Measurements from ENCODE around the gene RNGTT. TPM values are rescaled to one million over a fixed set of nuclear protein-coding genes. Genes with fewer than 3 reads are reported as not detected.

The RNGTT gene
- total RNA-seq, 2 experiments from 2014 or later, result 20.4 to 23.5 TPM

DNA sequence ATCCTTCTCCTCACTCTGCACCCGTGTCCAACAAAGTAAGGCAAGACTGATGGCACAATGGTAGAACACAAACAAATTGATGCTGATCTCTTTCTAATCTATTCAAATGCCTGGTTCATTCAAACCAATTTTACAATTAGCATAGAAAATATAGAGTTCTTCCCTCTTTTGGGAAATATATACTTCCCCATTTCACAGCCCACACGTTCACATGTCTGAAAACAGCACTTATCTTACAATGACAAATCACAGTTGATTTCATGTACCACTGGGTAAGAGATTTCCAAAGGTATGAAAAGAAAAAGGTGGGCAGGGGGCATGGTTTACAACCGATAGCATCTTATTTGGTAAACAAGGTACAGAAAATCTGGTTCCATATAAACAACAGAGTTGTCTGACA lies 137.6 kb downstream of the RNGTT start:
- ChIA-PET POLR2A (no interaction called here), CTCF (no interaction called here)
- no peak for ATAC-seq
- no peak overlapping the region for H3K27ac Mint-ChIP-seq
- no peak overlapping the region for H3K4me3 Mint-ChIP-seq
- no peaks in the 10 kb centered on the region for H3K4me1 Mint-ChIP-seq (ENCODE audit: low read depth)
- H3K9me3 Mint-ChIP-seq (ENCODE audit: insufficient read depth), result peaks cover 15% of the 10 kb centered on the region
- DNase-seq, result no peak
- no peaks in the 10 kb centered on the region for H3K27me3 Mint-ChIP-seq (ENCODE audit: low read depth)
- H3K36me3 Mint-ChIP-seq (ENCODE audit: low read depth), result peaks cover 41% of the 10 kb centered on the region

DNA sequence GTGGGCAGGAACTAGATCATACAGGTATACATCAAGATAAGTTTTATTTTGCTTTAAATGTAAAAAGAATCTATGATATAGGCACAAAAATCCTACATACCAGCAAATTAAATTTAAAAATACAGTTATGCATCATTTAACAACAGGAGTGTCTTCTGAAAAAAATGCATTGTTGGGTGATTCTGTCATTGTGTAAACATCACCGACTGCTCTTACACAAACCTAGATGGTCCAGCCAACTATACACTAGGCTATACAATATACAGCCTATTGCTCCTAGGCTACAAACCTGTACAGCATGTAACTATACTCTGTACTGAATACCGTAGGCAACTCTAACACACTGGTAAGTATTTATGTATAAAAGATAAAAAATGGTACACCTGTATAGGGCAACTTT lies 139.4 kb downstream of the RNGTT start:
- CTCF ChIA-PET, result no interaction called here
- Mint-ChIP-seq H3K4me1 (ENCODE audit: low read depth) (no peaks in the 10 kb centered on the region), H3K36me3 (ENCODE audit: low read depth) (peaks cover 28% of the 10 kb centered on the region), H3K9me3 (ENCODE audit: insufficient read depth) (peaks cover under 1% of the 10 kb centered on the region), H3K27me3 (ENCODE audit: low read depth) (no peaks in the 10 kb centered on the region), H3K4me3 (no peak overlapping the region), H3K27ac (no peak overlapping the region)
- DNase-seq, result no peak
- ATAC-seq, result no peak
- POLR2A ChIA-PET, result no interaction called here

DNA sequence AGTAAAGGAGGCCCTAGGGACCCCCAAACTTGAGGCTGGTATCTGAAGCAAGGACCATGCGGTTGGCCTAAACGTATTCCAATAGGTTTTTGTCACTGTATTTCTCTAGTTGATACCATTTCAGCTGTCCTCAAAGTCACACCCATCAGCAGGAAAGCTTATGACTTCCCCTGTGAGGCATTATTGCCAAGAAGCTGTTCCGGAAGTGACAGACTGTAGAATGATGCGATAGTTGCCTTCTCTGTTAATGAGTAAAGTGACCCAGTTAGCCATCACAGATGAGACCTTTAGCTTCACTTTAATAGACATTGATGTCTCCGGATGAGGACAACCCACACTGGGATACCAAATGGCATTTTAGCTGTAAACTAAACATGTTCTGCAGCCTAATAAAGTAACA lies 147.9 kb downstream of the RNGTT start:
- ChIA-PET POLR2A (no interaction called here), CTCF (no interaction called here)
- H3K36me3 Mint-ChIP-seq (ENCODE audit: low read depth), result peaks cover 5% of the 10 kb centered on the region
- ATAC-seq (no peak), DNase-seq (no peak)
- H3K27me3 Mint-ChIP-seq (ENCODE audit: low read depth), result no peaks in the 10 kb centered on the region
- H3K27ac Mint-ChIP-seq, result no peak overlapping the region
- H3K9me3 Mint-ChIP-seq (ENCODE audit: insufficient read depth), result no peaks in the 10 kb centered on the region
- no peaks in the 10 kb centered on the region for H3K4me1 Mint-ChIP-seq (ENCODE audit: low read depth)
- no peak overlapping the region for H3K4me3 Mint-ChIP-seq

DNA sequence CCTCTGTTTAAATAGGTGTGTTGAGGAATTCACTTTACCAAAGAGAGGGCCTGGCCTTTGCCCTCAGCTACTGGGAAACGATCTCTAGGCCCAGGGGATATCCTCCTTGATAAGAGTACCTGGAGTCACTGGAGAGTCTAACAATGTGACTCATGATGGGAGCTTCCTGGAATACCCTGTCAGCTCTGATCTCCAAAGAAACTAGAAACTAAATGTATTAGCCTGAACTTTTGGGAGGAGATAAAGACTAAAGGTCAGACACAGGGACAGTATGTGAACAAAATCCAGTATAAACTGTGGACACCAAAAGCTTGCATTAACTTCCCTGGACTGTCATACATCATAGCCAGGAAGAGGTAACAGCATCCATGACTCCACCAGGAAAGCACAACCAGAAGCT lies 148.5 kb downstream of the RNGTT start:
- ChIA-PET POLR2A (no interaction called here), CTCF (no interaction called here)
- Mint-ChIP-seq H3K9me3 (ENCODE audit: insufficient read depth) (no peaks in the 10 kb centered on the region), H3K4me3 (no peak overlapping the region), H3K36me3 (ENCODE audit: low read depth) (peaks cover 5% of the 10 kb centered on the region), H3K4me1 (ENCODE audit: low read depth) (no peaks in the 10 kb centered on the region), H3K27me3 (ENCODE audit: low read depth) (no peaks in the 10 kb centered on the region), H3K27ac (no peak overlapping the region)
- ATAC-seq, result no peak
- no peak for DNase-seq

DNA sequence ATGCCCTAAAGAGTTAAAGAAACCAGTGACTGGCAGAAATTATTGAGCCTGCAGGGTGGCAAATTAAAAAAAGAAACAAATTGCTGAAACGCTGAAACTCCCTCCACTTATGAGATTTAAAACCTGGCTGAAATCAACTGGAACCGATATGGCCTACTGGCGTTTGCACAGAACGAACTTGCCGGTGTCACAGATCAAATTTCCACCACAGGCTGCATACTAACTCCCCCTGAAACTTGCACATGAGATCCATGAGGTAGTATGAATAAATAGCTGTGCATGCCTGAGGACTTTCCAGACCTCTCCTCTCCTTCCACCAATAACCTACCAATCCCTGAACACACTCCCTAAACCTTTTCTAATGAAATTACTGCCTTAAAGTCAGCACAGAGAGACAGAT lies 150.4 kb downstream of the RNGTT start:
- H3K36me3 Mint-ChIP-seq (ENCODE audit: low read depth), result peaks cover 2% of the 10 kb centered on the region

DNA sequence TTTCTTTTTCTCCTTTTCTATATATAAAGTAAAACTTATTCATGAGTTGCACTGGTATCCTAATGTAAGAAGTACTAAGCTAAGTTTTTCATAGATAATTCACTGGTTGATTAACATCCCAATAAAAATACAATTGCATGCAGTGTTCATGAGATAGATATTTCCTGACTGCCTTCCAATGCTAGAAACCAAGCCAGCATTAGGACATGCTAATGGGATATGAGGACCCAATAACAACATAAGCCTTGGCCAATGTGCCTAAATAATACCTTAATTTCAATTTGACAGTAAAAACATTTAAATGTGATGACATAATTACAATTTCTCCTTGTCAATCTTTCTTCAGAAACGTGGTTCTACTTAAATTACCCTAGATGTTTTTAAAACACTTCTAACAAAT lies 152.7 kb downstream of the RNGTT start:
- Mint-ChIP-seq H3K27ac (no peak overlapping the region), H3K36me3 (ENCODE audit: low read depth) (peaks cover 18% of the 10 kb centered on the region), H3K4me1 (ENCODE audit: low read depth) (peaks cover 5% of the 10 kb centered on the region), H3K9me3 (ENCODE audit: insufficient read depth) (peaks cover 20% of the 10 kb centered on the region), H3K4me3 (no peak overlapping the region), H3K27me3 (ENCODE audit: low read depth) (no peaks in the 10 kb centered on the region)
- CTCF ChIA-PET, result no interaction called here
- ATAC-seq (no peak), DNase-seq (no peak)
- POLR2A ChIA-PET, result no interaction called here

More for the DNA sequence above, 150.4 kb downstream of the RNGTT start:
- no peaks in the 10 kb centered on the region for H3K27me3 Mint-ChIP-seq (ENCODE audit: low read depth)
- ATAC-seq (no peak), DNase-seq (no peak)
- H3K4me1 Mint-ChIP-seq (ENCODE audit: low read depth), result no peaks in the 10 kb centered on the region
- no peak overlapping the region for H3K4me3 Mint-ChIP-seq
- peaks cover 7% of the 10 kb centered on the region for H3K9me3 Mint-ChIP-seq (ENCODE audit: insufficient read depth)
- no peak overlapping the region for H3K27ac Mint-ChIP-seq
- CTCF ChIA-PET, result no interaction called here
- POLR2A ChIA-PET, result no interaction called here

DNA sequence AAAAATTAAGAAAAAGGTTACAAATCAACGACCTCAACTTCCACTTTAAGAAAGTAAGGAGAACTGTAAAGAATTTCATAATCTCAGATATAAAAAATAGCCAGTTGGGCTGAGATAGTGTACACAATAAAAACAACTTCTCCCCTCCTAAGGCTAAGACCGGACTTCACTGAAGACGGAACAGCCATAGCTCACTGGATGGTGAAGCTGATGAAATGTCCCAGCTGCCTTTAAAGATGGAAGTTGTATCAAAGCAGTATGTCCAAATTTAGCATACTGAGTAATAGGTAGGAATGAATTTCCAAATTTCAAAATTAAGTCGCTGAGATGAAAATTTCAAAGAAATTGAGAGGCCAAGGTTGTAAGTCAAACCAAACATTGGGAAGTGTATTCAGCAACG lies 153.3 kb downstream of the RNGTT start:
- Mint-ChIP-seq H3K4me1 (ENCODE audit: low read depth) (peaks cover 12% of the 10 kb centered on the region), H3K9me3 (ENCODE audit: insufficient read depth) (peaks cover 20% of the 10 kb centered on the region), H3K27ac (no peak overlapping the region), H3K36me3 (ENCODE audit: low read depth) (peaks cover 24% of the 10 kb centered on the region), H3K27me3 (ENCODE audit: low read depth) (no peaks in the 10 kb centered on the region), H3K4me3 (no peak overlapping the region)
- ChIA-PET CTCF (no interaction called here), POLR2A (no interaction called here)
- ATAC-seq, result no peak
- DNase-seq, result no peak

DNA sequence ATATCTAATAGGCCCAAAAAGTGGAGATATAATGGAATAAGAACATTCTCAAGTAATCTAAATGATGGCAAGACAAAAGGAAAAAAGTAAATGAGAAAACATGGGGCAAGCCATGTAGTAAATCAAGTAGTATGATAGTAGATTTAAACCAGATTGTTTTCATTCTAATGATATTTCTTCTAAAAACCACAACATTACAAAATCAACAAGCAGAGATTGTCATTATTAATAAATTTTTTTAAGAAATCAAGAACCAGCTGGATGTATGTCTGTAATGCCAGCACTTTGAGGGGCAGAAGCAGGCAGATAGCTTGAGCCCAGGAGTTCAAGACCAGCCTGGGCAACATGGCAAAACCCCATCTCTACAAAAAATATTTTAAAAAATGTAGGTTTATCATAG lies 155.0 kb downstream of the RNGTT start:
- Mint-ChIP-seq H3K27me3 (ENCODE audit: low read depth) (no peaks in the 10 kb centered on the region), H3K4me3 (no peak overlapping the region), H3K4me1 (ENCODE audit: low read depth) (peaks cover 17% of the 10 kb centered on the region), H3K36me3 (ENCODE audit: low read depth) (peaks cover 33% of the 10 kb centered on the region), H3K9me3 (ENCODE audit: insufficient read depth) (peaks cover 24% of the 10 kb centered on the region), H3K27ac (no peak overlapping the region)
- ChIA-PET CTCF (no interaction called here), POLR2A (no interaction called here)
- no peak for ATAC-seq
- DNase-seq, result no peak

DNA sequence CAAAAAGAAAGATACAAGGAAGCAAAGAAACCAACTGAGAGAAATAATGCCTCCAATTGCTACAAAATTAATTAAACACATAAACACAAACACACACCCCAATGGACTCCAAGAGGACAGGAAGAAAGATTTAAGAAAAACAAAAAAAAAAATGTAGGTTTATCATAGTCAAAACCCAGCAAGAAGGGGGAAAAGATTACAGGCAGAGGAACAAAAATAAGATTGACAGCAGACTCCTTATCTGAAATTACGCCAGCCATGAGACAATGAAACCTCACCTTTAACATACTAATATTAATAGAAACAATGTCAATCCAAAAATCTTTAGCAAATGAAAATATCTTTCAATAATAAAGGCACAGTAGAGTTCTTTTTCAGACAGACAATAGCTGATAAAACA lies 155.8 kb downstream of the RNGTT start:
- peaks cover 24% of the 10 kb centered on the region for H3K9me3 Mint-ChIP-seq (ENCODE audit: insufficient read depth)
- ChIA-PET CTCF (no interaction called here), POLR2A (no interaction called here)
- no peaks in the 10 kb centered on the region for H3K27me3 Mint-ChIP-seq (ENCODE audit: low read depth)
- peaks cover 18% of the 10 kb centered on the region for H3K4me1 Mint-ChIP-seq (ENCODE audit: low read depth)
- no peak overlapping the region for H3K27ac Mint-ChIP-seq
- H3K36me3 Mint-ChIP-seq (ENCODE audit: low read depth), result peaks cover 36% of the 10 kb centered on the region
- no peak for ATAC-seq
- H3K4me3 Mint-ChIP-seq, result no peak overlapping the region
- DNase-seq, result no peak

DNA sequence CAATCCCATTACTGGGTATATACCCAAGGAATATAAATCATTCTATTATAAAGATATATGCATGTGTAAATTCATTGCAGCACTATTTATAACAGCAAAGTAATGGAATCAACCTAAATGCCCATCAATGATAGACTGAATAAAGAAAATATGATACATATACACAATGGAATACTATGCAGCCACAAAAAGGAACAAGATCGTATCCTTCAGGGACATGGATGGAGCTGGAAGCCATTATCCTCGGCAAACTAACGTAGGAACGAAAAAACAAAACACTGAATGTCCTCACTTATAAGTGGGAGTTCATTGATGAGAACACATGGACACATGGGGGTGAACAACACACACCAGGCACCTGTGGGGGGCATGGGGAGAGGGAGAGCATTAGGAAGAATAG lies 156.7 kb downstream of the RNGTT start:
- no peak for ATAC-seq
- POLR2A ChIA-PET, result no interaction called here
- no peak for DNase-seq
- Mint-ChIP-seq H3K4me1 (ENCODE audit: low read depth) (peaks cover 25% of the 10 kb centered on the region), H3K27ac (no peak overlapping the region), H3K36me3 (ENCODE audit: low read depth) (peaks cover 43% of the 10 kb centered on the region), H3K4me3 (no peak overlapping the region), H3K9me3 (ENCODE audit: insufficient read depth) (peaks cover 24% of the 10 kb centered on the region), H3K27me3 (ENCODE audit: low read depth) (no peaks in the 10 kb centered on the region)
- CTCF ChIA-PET, result no interaction called here

DNA sequence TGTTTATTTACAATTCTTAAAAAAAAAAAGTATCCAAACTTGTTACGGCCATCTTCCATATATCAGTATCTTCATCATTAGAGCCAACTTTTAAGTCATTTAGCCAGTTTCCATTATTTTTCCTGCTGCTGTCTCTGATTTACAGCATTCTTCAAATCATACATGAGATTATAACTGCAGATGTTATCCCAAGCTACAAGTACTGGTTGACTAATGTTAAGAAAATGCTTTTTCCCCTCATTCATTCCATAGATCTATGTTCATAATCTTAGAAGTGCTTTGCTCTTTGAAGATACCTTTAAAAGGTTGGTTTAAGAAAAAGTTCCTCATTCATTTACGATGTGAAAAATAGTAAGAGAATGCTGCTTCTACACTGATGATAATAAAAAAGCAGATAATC lies 158.7 kb downstream of the RNGTT start:
- no peaks in the 10 kb centered on the region for H3K27me3 Mint-ChIP-seq (ENCODE audit: low read depth)
- POLR2A ChIA-PET, result no interaction called here
- H3K36me3 Mint-ChIP-seq (ENCODE audit: low read depth), result peaks cover 52% of the 10 kb centered on the region
- DNase-seq (no peak), ATAC-seq (no peak)
- H3K4me1 Mint-ChIP-seq (ENCODE audit: low read depth), result peaks cover 30% of the 10 kb centered on the region
- peaks cover 24% of the 10 kb centered on the region for H3K9me3 Mint-ChIP-seq (ENCODE audit: insufficient read depth)
- peak overlapping the region; percentile 5 for H3K27ac Mint-ChIP-seq
- no peak overlapping the region for H3K4me3 Mint-ChIP-seq
- CTCF ChIA-PET, result no interaction called here

DNA sequence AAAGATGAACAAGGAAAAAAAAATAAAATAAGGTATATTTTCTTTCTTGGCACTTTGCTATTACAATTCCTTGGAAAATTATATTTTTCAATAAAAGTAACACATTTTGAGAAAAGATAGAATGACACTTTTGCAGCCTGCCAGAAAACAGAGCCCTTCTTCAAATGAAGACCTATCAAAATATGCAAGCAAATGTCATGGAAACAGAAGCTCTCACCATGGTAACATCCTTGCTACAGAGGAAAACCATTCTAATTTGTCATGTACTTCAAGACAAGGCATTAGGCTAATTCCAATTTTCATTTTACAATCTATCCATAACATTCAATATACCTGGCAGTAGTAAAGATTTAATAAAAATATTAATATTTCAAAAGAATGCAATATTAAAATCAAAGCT lies 177.9 kb downstream of the RNGTT start:
- no peak for DNase-seq
- H3K36me3 Mint-ChIP-seq (ENCODE audit: low read depth), result no peaks in the 10 kb centered on the region
- no peaks in the 10 kb centered on the region for H3K9me3 Mint-ChIP-seq (ENCODE audit: insufficient read depth)
- ChIA-PET POLR2A (no interaction called here), CTCF (interaction anchor here (1.0 kb wide), 1 partner anchor 133 kb away, joined by 3 read pairs; no protein-coding TSS in a partner anchor)
- ATAC-seq, result no peak
- no peak overlapping the region for H3K27ac Mint-ChIP-seq
- H3K27me3 Mint-ChIP-seq (ENCODE audit: low read depth), result no peaks in the 10 kb centered on the region
- no peak overlapping the region for H3K4me3 Mint-ChIP-seq
- H3K4me1 Mint-ChIP-seq (ENCODE audit: low read depth), result no peaks in the 10 kb centered on the region

DNA sequence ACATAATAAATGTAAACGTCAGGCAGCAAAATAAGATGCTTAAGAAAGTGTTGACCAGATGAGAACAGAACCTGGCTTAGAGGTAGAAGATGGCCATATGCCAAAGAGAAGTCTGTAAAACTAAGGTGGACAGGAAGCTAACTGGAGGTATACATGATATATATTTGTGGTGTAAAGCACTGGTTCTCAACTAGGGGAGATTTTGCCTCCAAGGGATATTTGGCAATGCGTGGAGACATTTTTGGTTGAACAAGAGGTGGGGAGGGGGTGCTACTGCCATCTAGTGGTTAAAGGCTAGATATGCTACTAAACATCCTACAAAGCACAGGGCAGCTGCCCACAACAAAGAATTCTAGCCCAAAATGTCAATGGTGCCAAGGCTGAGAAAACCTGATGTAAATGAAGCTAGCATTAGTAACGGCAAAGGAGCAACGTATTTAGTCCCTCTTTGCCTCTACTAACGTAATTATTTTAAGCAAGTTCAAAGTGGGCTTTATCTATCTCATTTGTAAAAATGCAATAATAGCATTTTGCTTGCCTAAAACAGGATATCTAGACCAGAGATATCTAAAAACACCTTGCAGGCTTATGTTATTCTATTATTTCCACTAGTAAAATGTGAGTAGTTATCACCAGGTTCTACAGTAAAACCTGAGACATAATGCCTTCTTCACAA lies 182.6 kb downstream of the RNGTT start:
- no peak overlapping the region for H3K4me3 Mint-ChIP-seq
- peak; percentile 63 for DNase-seq
- peak; percentile 69 for ATAC-seq
- ChIA-PET POLR2A (no interaction called here), CTCF (interaction anchor here (0.7 to 2.4 kb wide), 18 partner anchors 10 to 1715 kb away, joined by 3 to 11 read pairs (median 4); no protein-coding TSS in a partner anchor)
- H3K36me3 Mint-ChIP-seq (ENCODE audit: low read depth), result peaks cover 11% of the 10 kb centered on the region
- no peaks in the 10 kb centered on the region for H3K27me3 Mint-ChIP-seq (ENCODE audit: low read depth)
- no peaks in the 10 kb centered on the region for H3K4me1 Mint-ChIP-seq (ENCODE audit: low read depth)
- H3K27ac Mint-ChIP-seq, result no peak overlapping the region
- H3K9me3 Mint-ChIP-seq (ENCODE audit: insufficient read depth), result peaks cover 6% of the 10 kb centered on the region
